ENCODE results near the gene FHL1. TPM values are rescaled to one million over a fixed set of nuclear protein-coding genes. Genes with fewer than 3 reads are reported as not detected.

Gene FHL1
- total RNA-seq, 1 experiment from 2014 or later: 20.0 TPM

DNA sequence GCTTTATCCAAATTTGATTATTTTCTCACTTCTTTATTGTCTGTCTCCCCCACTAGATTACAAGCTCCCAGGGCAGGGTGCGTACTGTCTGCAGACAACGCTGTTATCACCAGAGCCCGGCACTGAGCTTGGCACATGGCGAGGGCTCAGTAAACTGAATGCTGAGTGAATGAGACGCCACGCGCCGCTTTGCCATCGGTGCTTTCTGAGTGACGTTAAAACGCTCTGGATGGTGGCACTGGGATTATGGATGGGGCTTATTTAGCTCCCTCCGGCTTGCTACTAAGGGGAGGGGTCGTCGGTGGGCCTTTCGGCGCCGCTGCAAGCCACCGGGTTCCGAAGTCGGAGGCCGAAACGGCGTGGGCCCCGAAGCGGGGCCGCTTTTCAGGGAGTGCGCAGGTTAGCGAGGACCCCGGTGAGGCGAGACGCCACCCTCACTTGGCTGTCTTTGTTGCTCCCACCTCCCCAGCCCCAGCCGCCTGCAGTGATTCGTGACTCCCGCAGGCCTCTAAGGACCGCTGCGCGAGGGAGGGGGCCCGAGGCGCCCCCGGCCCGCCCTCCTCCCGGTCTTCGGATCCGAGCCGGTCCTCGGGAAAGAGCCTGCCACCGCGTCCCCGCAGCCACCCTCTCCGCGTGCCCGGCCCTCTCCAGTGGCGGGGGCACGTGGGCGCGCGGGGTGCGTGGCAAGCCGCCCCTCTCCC, 569 bp upstream of the FHL1 start:
- no TSS peak for BruUV-seq (replicated peaks)
- Histone ChIP-seq H3K4me2 (ENCODE audit: low read length) (peak overlapping the region; percentile 62), H3K4me1 (ENCODE audit: control insufficient read depth in 1 of 2, insufficient read depth in 2 of 2, low read length in 2 of 2) (peaks cover 0 to 3% of the 10 kb centered on the region in 2 experiments; a peak in 1 of 4 replicates), H3K4me3 (replicated peaks in 1 of 2; ENCODE audit: low read depth in 1 of 2, low read length in 2 of 2) (peak overlapping the region; percentile 29 to 54), H4K20me1 (ENCODE audit: insufficient read depth) (no peaks in the 10 kb centered on the region), H3K79me2 (ENCODE audit: insufficient read depth, low read length) (no peaks in the 10 kb centered on the region), H3K9me3 (ENCODE audit: control insufficient read depth in 1 of 2, insufficient read depth in 1 of 2, low read depth in 1 of 2, low read length in 2 of 2) (no peaks in the 10 kb centered on the region), H3K36me3 (ENCODE audit: control insufficient read depth in 1 of 2, insufficient read depth in 2 of 2, low read length in 2 of 2) (no peaks in the 10 kb centered on the region), H3K27ac (ENCODE audit: low read depth, low read length) (no peak overlapping the region), H2AFZ (ENCODE audit: low read depth, low read length, poor library complexity, severe bottlenecking) (no peak overlapping the region), H3K9me2 (ENCODE audit: insufficient read depth) (no peaks in the 10 kb centered on the region), H3K9ac (ENCODE audit: low read length) (no peak overlapping the region), H3K27me3 (ENCODE audit: insufficient read depth, low read length) (no peaks in the 10 kb centered on the region)
- RAD21 ChIA-PET (ENCODE audit: low non-redundant PET in 1 of 2, low total read pairs in 2 of 2, uncharacterized antibody in 2 of 2, unreplicated experiment in 2 of 2): no interaction called here
- POLR2A ChIA-PET: no interaction called here
- intact Hi-C loops (cut with micrococcal nuclease): no loop called here
- no peak; the same call in 1 of the 2 replicates for ATAC-seq
- TF ChIP-seq, protein P1, sequence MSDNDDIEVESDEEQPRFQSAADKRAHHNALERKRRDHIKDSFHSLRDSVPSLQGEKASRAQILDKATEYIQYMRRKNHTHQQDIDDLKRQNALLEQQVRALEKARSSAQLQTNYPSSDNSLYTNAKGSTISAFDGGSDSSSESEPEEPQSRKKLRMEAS (IDR thresholded peaks at IDR 0.05): no peak
- no peak for DNase-seq (ENCODE audit: low read depth, low spot score)
- CTCF ChIA-PET: no interaction called here

DNA sequence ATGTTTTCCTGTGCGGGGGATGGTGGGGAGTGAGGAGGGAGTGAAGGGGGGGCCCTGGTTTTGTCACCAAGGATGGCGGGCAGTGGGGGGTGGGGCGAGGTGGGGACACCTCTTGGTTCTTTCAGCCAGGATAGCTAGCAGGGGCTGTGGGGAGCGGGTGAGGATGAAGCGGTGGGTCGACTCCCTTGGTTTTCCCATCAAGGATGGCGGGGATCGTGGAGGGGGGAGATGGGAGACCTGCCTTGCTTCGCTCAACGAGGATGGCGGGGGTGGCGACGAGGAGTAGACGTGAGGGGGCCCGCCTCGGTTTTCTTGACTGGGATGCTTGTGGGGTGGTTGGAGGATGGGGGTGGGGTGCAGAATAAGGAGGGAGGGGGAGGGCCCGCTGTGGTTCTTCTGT, 643 bp downstream of the FHL1 start:
- TF ChIP-seq ELF1 (IDR thresholded peaks at IDR 0.05; ENCODE audit: borderline replicate concordance, low read depth) (no peak), RAD21 (IDR thresholded peaks at IDR 0.05; ENCODE audit: low read depth) (no peak), ZNF274 (IDR thresholded peaks at IDR 0.05; ENCODE audit: low read depth, low read length) (no peak), CEBPB (IDR thresholded peaks at IDR 0.05; ENCODE audit: low read depth) (no peak), SIN3A (IDR thresholded peaks at IDR 0.05; ENCODE audit: low read depth) (no peak)
- TF ChIP-seq, protein P2, sequence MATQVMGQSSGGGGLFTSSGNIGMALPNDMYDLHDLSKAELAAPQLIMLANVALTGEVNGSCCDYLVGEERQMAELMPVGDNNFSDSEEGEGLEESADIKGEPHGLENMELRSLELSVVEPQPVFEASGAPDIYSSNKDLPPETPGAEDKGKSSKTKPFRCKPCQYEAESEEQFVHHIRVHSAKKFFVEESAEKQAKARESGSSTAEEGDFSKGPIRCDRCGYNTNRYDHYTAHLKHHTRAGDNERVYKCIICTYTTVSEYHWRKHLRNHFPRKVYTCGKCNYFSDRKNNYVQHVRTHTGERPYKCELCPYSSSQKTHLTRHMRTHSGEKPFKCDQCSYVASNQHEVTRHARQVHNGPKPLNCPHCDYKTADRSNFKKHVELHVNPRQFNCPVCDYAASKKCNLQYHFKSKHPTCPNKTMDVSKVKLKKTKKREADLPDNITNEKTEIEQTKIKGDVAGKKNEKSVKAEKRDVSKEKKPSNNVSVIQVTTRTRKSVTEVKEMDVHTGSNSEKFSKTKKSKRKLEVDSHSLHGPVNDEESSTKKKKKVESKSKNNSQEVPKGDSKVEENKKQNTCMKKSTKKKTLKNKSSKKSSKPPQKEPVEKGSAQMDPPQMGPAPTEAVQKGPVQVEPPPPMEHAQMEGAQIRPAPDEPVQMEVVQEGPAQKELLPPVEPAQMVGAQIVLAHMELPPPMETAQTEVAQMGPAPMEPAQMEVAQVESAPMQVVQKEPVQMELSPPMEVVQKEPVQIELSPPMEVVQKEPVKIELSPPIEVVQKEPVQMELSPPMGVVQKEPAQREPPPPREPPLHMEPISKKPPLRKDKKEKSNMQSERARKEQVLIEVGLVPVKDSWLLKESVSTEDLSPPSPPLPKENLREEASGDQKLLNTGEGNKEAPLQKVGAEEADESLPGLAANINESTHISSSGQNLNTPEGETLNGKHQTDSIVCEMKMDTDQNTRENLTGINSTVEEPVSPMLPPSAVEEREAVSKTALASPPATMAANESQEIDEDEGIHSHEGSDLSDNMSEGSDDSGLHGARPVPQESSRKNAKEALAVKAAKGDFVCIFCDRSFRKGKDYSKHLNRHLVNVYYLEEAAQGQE (IDR thresholded peaks at IDR 0.05; ENCODE audit: low read depth): no peak
- TF ChIP-seq, protein P1 (IDR thresholded peaks at IDR 0.05): no peak
- TF ChIP-seq, protein P3, sequence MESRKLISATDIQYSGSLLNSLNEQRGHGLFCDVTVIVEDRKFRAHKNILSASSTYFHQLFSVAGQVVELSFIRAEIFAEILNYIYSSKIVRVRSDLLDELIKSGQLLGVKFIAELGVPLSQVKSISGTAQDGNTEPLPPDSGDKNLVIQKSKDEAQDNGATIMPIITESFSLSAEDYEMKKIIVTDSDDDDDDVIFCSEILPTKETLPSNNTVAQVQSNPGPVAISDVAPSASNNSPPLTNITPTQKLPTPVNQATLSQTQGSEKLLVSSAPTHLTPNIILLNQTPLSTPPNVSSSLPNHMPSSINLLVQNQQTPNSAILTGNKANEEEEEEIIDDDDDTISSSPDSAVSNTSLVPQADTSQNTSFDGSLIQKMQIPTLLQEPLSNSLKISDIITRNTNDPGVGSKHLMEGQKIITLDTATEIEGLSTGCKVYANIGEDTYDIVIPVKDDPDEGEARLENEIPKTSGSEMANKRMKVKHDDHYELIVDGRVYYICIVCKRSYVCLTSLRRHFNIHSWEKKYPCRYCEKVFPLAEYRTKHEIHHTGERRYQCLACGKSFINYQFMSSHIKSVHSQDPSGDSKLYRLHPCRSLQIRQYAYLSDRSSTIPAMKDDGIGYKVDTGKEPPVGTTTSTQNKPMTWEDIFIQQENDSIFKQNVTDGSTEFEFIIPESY (IDR thresholded peaks at IDR 0.05; ENCODE audit: extremely low read depth, insufficient replicate concordance, low read length): no peak
- TF ChIP-seq, protein P4, sequence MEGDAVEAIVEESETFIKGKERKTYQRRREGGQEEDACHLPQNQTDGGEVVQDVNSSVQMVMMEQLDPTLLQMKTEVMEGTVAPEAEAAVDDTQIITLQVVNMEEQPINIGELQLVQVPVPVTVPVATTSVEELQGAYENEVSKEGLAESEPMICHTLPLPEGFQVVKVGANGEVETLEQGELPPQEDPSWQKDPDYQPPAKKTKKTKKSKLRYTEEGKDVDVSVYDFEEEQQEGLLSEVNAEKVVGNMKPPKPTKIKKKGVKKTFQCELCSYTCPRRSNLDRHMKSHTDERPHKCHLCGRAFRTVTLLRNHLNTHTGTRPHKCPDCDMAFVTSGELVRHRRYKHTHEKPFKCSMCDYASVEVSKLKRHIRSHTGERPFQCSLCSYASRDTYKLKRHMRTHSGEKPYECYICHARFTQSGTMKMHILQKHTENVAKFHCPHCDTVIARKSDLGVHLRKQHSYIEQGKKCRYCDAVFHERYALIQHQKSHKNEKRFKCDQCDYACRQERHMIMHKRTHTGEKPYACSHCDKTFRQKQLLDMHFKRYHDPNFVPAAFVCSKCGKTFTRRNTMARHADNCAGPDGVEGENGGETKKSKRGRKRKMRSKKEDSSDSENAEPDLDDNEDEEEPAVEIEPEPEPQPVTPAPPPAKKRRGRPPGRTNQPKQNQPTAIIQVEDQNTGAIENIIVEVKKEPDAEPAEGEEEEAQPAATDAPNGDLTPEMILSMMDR (IDR thresholded peaks at IDR 0.05 in 2 of 3, conservative IDR thresholded peaks at IDR 0.05 in 1 of 3; ENCODE audit: borderline replicate concordance in 1 of 3, insufficient read depth in 1 of 3, low read depth in 2 of 3, low read length in 2 of 3): no peak
- no TSS peak for BruUV-seq (replicated peaks)
- H3K4me2 ChIP-seq (ENCODE audit: low read length): peak overlapping the region; percentile 62
- no peak overlapping the region for H3K27ac ChIP-seq (ENCODE audit: low read depth, low read length)
- H3K36me3 ChIP-seq (ENCODE audit: control insufficient read depth in 1 of 2, insufficient read depth in 2 of 2, low read length in 2 of 2): no peaks in the 10 kb centered on the region
- peak overlapping the region; percentile 26 to 54 for H3K4me3 ChIP-seq (replicated peaks in 1 of 2; ENCODE audit: low read depth in 1 of 2, low read length in 2 of 2)
- H3K9me3 ChIP-seq (ENCODE audit: control insufficient read depth in 1 of 2, insufficient read depth in 1 of 2, low read depth in 1 of 2, low read length in 2 of 2): no peaks in the 10 kb centered on the region
- no peaks in the 10 kb centered on the region for H3K79me2 ChIP-seq (ENCODE audit: insufficient read depth, low read length)
- POLR2A ChIA-PET: no interaction called here
- H3K27me3 ChIP-seq (ENCODE audit: insufficient read depth, low read length): no peaks in the 10 kb centered on the region
- DNase-seq (ENCODE audit: low read depth, low spot score): no peak
- no peak for ATAC-seq
- no peaks in the 10 kb centered on the region for H3K9me2 ChIP-seq (ENCODE audit: insufficient read depth)
- CTCF ChIA-PET: no interaction called here
- RAD21 ChIA-PET (ENCODE audit: low non-redundant PET in 1 of 2, low total read pairs in 2 of 2, uncharacterized antibody in 2 of 2, unreplicated experiment in 2 of 2): no interaction called here
- intact Hi-C loops (cut with micrococcal nuclease): no loop called here
- no peaks in the 10 kb centered on the region for H4K20me1 ChIP-seq (ENCODE audit: insufficient read depth)
- H2AFZ ChIP-seq (ENCODE audit: low read depth, low read length, poor library complexity, severe bottlenecking): no peak overlapping the region
- no peak overlapping the region for H3K9ac ChIP-seq (ENCODE audit: low read length)
- H3K4me1 ChIP-seq (ENCODE audit: control insufficient read depth in 1 of 2, insufficient read depth in 2 of 2, low read length in 2 of 2): peaks cover 0 to 3% of the 10 kb centered on the region in 2 experiments; a peak in 1 of 4 replicates
